Ishikawa (cell line): ENCODE results near the gene RNU2-63P.

Experiments
- CEBPB ChIP-seq: IDR thresholded peaks from 2 replicates; pipeline ENCODE4 v1.6.1; 2012
- CREB1 ChIP-seq: IDR thresholded peaks from 2 replicates; pipeline ENCODE4 v1.6.1; 2012; ENCODE audit warnings: low read depth
- EGR1 ChIP-seq: IDR thresholded peaks from 2 replicates; pipeline ENCODE4 v1.6.1; 2012
- EP300 ChIP-seq: IDR thresholded peaks from 2 replicates; pipeline ENCODE4 v1.6.1; 2012; ENCODE audit warnings: borderline replicate concordance
- FOXM1 ChIP-seq: IDR thresholded peaks from 2 replicates; pipeline ENCODE4 v1.6.1; 2012; ENCODE audit warnings: low read depth, borderline replicate concordance
- NFIC ChIP-seq: IDR thresholded peaks from 2 replicates; pipeline ENCODE4 v1.6.1; 2012
- RAD21 ChIP-seq: IDR thresholded peaks from 2 replicates; pipeline ENCODE4 v1.6.1; 2012; ENCODE audit warnings: low read depth
- REST ChIP-seq: IDR thresholded peaks from 2 replicates; pipeline ENCODE4 v1.6.1; 2012; ENCODE audit warnings: low read depth, mild to moderate bottlenecking
- TAF1 ChIP-seq: IDR thresholded peaks from 2 replicates; pipeline ENCODE4 v1.6.1; 2012; ENCODE audit warnings: low read depth, mild to moderate bottlenecking
- TCF12 ChIP-seq: IDR thresholded peaks from 2 replicates; pipeline ENCODE4 v1.6.1; 2012; ENCODE audit warnings: low read depth
- TEAD4 ChIP-seq: IDR thresholded peaks from 2 replicates; pipeline ENCODE4 v1.6.1; 2012
- USF1 ChIP-seq: IDR thresholded peaks from 2 replicates; pipeline ENCODE4 v1.6.1; 2012
- YY1 ChIP-seq: IDR thresholded peaks from 2 replicates; pipeline ENCODE4 v1.6.1; 2012; ENCODE audit warnings: low read depth
- ZBTB7A ChIP-seq: IDR thresholded peaks from 2 replicates; pipeline ENCODE4 v1.6.1; 2012; ENCODE audit warnings: low read depth
- TF ChIP-seq, protein P1 (sequence below): IDR thresholded peaks from 2 replicates; pipeline ENCODE4 v1.6.1; 2012

Gene RNU2-63P

GRCh38 chr2:88019985-88020384 lies 3.6 kb upstream of the RNU2-63P start:
- TF ChIP-seq, protein P1, sequence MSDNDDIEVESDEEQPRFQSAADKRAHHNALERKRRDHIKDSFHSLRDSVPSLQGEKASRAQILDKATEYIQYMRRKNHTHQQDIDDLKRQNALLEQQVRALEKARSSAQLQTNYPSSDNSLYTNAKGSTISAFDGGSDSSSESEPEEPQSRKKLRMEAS: no peak
- 0 out of 2 replicates have a peak, but pooled peaks have one; percentile 25 for TF ChIP-seq USF1

GRCh38 chr2:88018909-88019308 lies 2.6 kb upstream of the RNU2-63P start:
- TF ChIP-seq YY1 (no peak), TEAD4 (no peak), EP300 (no peak), CEBPB (no peak), NFIC (no peak), REST (no peak), RAD21 (no peak), TCF12 (no peak), CREB1 (no peak), ZBTB7A (no peak), TAF1 (no peak), EGR1 (no peak), USF1 (no peak), FOXM1 (no peak)
- TF ChIP-seq, protein P1: no peak

GRCh38 chr2:88016960-88017779 lies 823 bp upstream of the RNU2-63P start:
- TF ChIP-seq CREB1 (no peak), TEAD4 (no peak)

DNA sequence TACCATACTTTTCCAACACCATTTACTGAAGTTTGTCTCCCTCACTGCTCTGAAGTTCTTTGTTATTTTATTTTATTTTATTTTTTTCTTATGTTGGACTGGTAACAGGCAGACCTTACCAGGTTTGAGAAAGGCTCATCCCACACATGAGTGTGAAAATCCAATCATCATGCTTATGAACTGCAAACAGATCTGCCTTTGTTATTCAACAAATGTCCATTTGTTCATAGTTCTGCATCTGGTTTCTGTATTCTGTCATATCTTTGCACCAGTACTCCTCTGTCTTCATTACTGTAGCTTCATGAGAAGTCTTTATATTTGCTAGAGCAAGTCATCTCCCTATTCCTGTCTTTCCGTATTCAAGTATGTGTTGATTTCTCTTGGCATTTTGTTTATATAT lies 5.3 kb downstream of the RNU2-63P start:
- no peak for TF ChIP-seq RAD21
- no peak for TF ChIP-seq NFIC
- TF ChIP-seq USF1: no peak
- no peak for TF ChIP-seq EP300
- no peak for TF ChIP-seq TAF1
- no peak for TF ChIP-seq EGR1
- no peak for TF ChIP-seq CREB1
- no peak for TF ChIP-seq TCF12
- TF ChIP-seq YY1: no peak
- TF ChIP-seq, protein P1: no peak

GRCh38 chr2:88010136-88010535 lies 6.2 kb downstream of the RNU2-63P start:
- TF ChIP-seq CEBPB (no peak), EP300 (no peak), REST (no peak), RAD21 (peak; percentile 5; the same call in 1 of the 2 replicates), EGR1 (no peak)

GRCh38 chr2:88006912-88007439 lies 9.4 kb downstream of the RNU2-63P start:
- no peak for TF ChIP-seq TAF1
- TF ChIP-seq USF1: no peak
- TF ChIP-seq TCF12: no peak
- no peak for TF ChIP-seq EGR1
- no peak for TF ChIP-seq NFIC
- no peak for TF ChIP-seq ZBTB7A
- TF ChIP-seq FOXM1: no peak
- TF ChIP-seq CEBPB: no peak
- no peak for TF ChIP-seq EP300
- TF ChIP-seq RAD21: no peak
- TF ChIP-seq, protein P1: no peak
- no peak for TF ChIP-seq REST
- TF ChIP-seq CREB1: no peak
- no peak for TF ChIP-seq YY1
- no peak for TF ChIP-seq TEAD4
